H1 (cell line): Measurements from ENCODE around the gene SLC6A19.
"Not testable (repeated sequence)": the region's sequence is repeated elsewhere in the genome, so short reads cannot be mapped to it uniquely, and the experiment has no call there.

Experiments used
- BCL11A ChIP-seq, 2 experiments: IDR thresholded peaks; one replicate each; pipeline ENCODE4 v1.6.1; 2011; ENCODE audit warnings: low read depth in 2 of 2, low read length in 2 of 2, mild to moderate bottlenecking in 2 of 2
- CTCF ChIP-seq, 3 experiments: IDR thresholded peaks; 1 replicate in 2 of 3; 2 replicates in 1 of 3; pipeline versions ENCODE4 v1.5.1 to v1.6.1; 2011; ENCODE audit warnings: low read length in 3 of 3, mild to moderate bottlenecking in 3 of 3, inconsistent platforms in 2 of 3, low read depth in 1 of 3, moderate library complexity in 1 of 3; ENCODE audit not compliant: insufficient read depth in 1 of 3; ENCODE audit errors: control extremely low read depth in 1 of 3
- POLR2A ChIP-seq, 2 experiments: IDR thresholded peaks; 1 replicate in 1 of 2; 2 replicates in 1 of 2; pipeline ENCODE4 v1.6.1; 2011; ENCODE audit warnings: low read depth in 2 of 2, low read length in 2 of 2, mild to moderate bottlenecking in 2 of 2; ENCODE audit errors: control extremely low read depth in 1 of 2
- RNF2 ChIP-seq: fragments of 200-900, 300-1000 bp; sonication (generic); IDR thresholded peaks from 2 replicates; pipeline ENCODE4 v1.7.1; 2016; ENCODE audit warnings: borderline replicate concordance, low read depth, mild to moderate bottlenecking, antibody characterized with exemption, low read length; ENCODE audit not compliant: poor library complexity, severe bottlenecking; ENCODE audit errors: missing control alignments

- not testable (repeated sequence) for TF ChIP-seq CTCF (IDR thresholded peaks at IDR 0.05; ENCODE audit: control extremely low read depth in 1 of 3, insufficient read depth in 1 of 3, low read depth in 1 of 3, low read length in 3 of 3); POLR2A (IDR thresholded peaks at IDR 0.05; ENCODE audit: control extremely low read depth in 1 of 2, low read depth in 2 of 2, low read length in 2 of 2); BCL11A (IDR thresholded peaks at IDR 0.05; ENCODE audit: low read depth in 2 of 2, low read length in 2 of 2); RNF2
Measured at GRCh38 chr5:1157461-1157986, 43.9 kb upstream of the SLC6A19 start.
